NCI-H2196 (cell line): ENCODE data around the gene RSPH3.
"Not testable (repeated sequence)": the region's sequence is repeated elsewhere in the genome, so short reads cannot be mapped to it uniquely, and the experiment has no call there.

Source experiments
- DNase-seq: peaks from one replicate; lab custom pipeline; 2025; ENCODE audit not compliant: unreplicated experiment; lab: John Stamatoyannopoulos, UW

Gene RSPH3

GRCh38 chr6:159030168-159030567 is 30.2 kb upstream of the RSPH3 start:
- DNase-seq, result no peak

GRCh38 chr6:159025224-159025623 is 25.2 kb upstream of the RSPH3 start:
- DNase-seq, result not testable (repeated sequence)

GRCh38 chr6:159023893-159024292 is 23.9 kb upstream of the RSPH3 start:
- DNase-seq, result no peak

- DNase-seq, result no peak
Measured at GRCh38 chr6:159020011-159020410, 20.0 kb upstream of the RSPH3 start.

- DNase-seq, result no peak
Measured at GRCh38 chr6:159017757-159018559, 18.0 kb upstream of the RSPH3 start.

- DNase-seq, result no peak
Measured at GRCh38 chr6:159014406-159014805, 14.4 kb upstream of the RSPH3 start.

GRCh38 chr6:159013229-159013628 is 13.2 kb upstream of the RSPH3 start:
- no peak for DNase-seq

- no peak for DNase-seq
Measured at GRCh38 chr6:159012201-159012600, 12.2 kb upstream of the RSPH3 start.

GRCh38 chr6:159010037-159010612 is 10.1 kb upstream of the RSPH3 start:
- DNase-seq, result not testable (repeated sequence)

GRCh38 chr6:159008656-159009288 is 8.8 kb upstream of the RSPH3 start:
- peak; percentile 8 for DNase-seq

- DNase-seq, result no peak
Measured at GRCh38 chr6:159007510-159007909, 7.5 kb upstream of the RSPH3 start.

- DNase-seq, result no peak
Measured at GRCh38 chr6:159005436-159005835, 5.4 kb upstream of the RSPH3 start.

GRCh38 chr6:159004592-159004991 is 4.6 kb upstream of the RSPH3 start:
- no peak for DNase-seq

- no peak for DNase-seq
Measured at GRCh38 chr6:159002432-159003155, 2.6 kb upstream of the RSPH3 start.

GRCh38 chr6:158999154-158999665 is 792 bp downstream of the RSPH3 start:
- no peak for DNase-seq

- no peak for DNase-seq
Measured at GRCh38 chr6:158996856-158997255, 3.1 kb downstream of the RSPH3 start.

- no peak for DNase-seq
Measured at GRCh38 chr6:158993639-158994038, 6.4 kb downstream of the RSPH3 start.

- no peak for DNase-seq
Measured at GRCh38 chr6:158991017-158991723, 8.8 kb downstream of the RSPH3 start.

GRCh38 chr6:158989711-158990110 is 10.3 kb downstream of the RSPH3 start:
- DNase-seq, result not testable (repeated sequence)

GRCh38 chr6:158988477-158988876 is 11.5 kb downstream of the RSPH3 start:
- no peak for DNase-seq

- no peak for DNase-seq
Measured at GRCh38 chr6:158987657-158988056, 12.3 kb downstream of the RSPH3 start.
